Uterus (tissue), 2 donors: ENCODE data around the gene ATAD3C.
"Not testable (repeated sequence)": the region's sequence is repeated elsewhere in the genome, so short reads cannot be mapped to it uniquely, and the experiment has no call there.

Experiments
- CTCF ChIP-seq, 4 experiments: fragments of 200-600 bp in 2 of 4; fragments of 450-650 bp in 2 of 4; sonication (generic) in 2 of 4; IDR thresholded peaks; one replicate each; pipeline ENCODE4 v1.5.1; 2016 to 2019; ENCODE audit warnings: antibody characterized with exemption in 4 of 4, mild to moderate bottlenecking in 2 of 4, moderate library complexity in 1 of 4
- POLR2A ChIP-seq, 2 donors: fragments of 450-650 bp; IDR thresholded peaks; one replicate each; pipeline ENCODE4 v1.6.1; 2016; ENCODE audit warnings: antibody characterized with exemption in 2 of 2, mild to moderate bottlenecking in 1 of 2, moderate library complexity in 1 of 2

DNA sequence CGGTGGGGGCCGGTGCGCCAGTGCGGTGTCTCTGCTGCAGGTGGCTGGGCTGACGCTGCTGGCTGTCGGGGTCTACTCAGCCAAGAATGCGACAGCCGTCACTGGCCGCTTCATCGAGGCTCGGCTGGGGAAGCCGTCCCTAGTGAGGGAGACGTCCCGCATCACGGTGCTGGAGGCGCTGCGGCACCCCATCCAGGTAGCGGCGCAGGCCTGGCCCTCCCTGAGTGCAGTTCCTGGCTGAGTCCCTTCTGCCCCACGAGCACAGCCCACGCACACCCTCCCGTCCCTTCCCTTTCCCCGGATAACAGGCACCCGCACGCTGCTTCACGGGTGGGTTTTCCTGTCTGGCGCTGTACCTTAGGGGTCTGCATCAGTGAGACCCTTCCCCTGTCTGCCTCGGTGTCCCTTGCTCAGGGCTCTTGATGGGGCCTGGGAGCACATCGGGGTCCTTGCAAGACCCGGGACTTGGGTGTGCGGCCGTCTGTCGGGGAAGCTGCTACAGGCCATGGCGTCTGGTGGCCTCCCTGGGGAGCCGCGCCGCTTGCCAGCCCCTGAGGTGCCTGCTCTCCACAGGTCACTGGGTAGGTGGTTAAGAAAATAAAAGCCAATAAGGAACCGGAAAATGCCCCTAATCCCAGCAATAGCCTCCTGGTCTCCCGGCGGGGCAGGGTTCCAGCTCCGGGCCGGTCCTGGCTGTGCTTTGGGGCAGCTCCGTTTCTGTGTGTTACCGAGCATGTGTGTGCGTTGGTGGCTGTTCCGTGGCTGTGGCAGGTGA lies 35.7 kb downstream of the ATAD3C start:
- TF ChIP-seq CTCF, POLR2A (IDR thresholded peaks at IDR 0.05): not testable (repeated sequence)
